Activated CD4-positive, alpha-beta T cell treated with anti-CD3 and anti-CD28 coated beads for 48 hours (primary cell): ENCODE data around the gene CADPS2.
"Not testable (repeated sequence)": the region's sequence is repeated elsewhere in the genome, so short reads cannot be mapped to it uniquely, and the experiment has no call there.

Experiments used
- DNase-seq: peaks from one replicate; pipeline ENCODE4 v3.0.0-alpha.2; 2020

The CADPS2 gene

GRCh38 chr7:122304319-122304975 is 581.8 kb downstream of the CADPS2 start, which contains the start of gene FEZF1:
Gene FEZF1, minus strand, starts transcription at chr7:122304750. Its CDS starts 313 bp downstream, at chr7:122304437.
- no peak for DNase-seq

- DNase-seq, result no peak
Measured at GRCh38 chr7:122303531-122304318, 582.5 kb downstream of the CADPS2 start.

- no peak for DNase-seq
Measured at GRCh38 chr7:122302761-122303530, 583.3 kb downstream of the CADPS2 start.

- no peak for DNase-seq
Measured at GRCh38 chr7:122301858-122302760, 584.2 kb downstream of the CADPS2 start.

GRCh38 chr7:122300956-122301833 is 585.1 kb downstream of the CADPS2 start:
- no peak for DNase-seq

- DNase-seq, result no peak
Measured at GRCh38 chr7:122300211-122300932, 585.9 kb downstream of the CADPS2 start.

GRCh38 chr7:122299624-122300210 is 586.5 kb downstream of the CADPS2 start:
- DNase-seq, result no peak

- no peak for DNase-seq
Measured at GRCh38 chr7:122298618-122299017, 587.6 kb downstream of the CADPS2 start.

- DNase-seq, result no peak
Measured at GRCh38 chr7:122298131-122298530, 588.1 kb downstream of the CADPS2 start.

GRCh38 chr7:122291189-122291588 is 595.1 kb downstream of the CADPS2 start:
- DNase-seq, result no peak

- DNase-seq, result no peak
Measured at GRCh38 chr7:122290476-122290875, 595.8 kb downstream of the CADPS2 start.

GRCh38 chr7:122289426-122289825 is 596.8 kb downstream of the CADPS2 start:
- no peak for DNase-seq

GRCh38 chr7:122284608-122285007 is 601.7 kb downstream of the CADPS2 start:
- not testable (repeated sequence) for DNase-seq

GRCh38 chr7:122273117-122273516 is 613.1 kb downstream of the CADPS2 start:
- no peak for DNase-seq

- no peak for DNase-seq
Measured at GRCh38 chr7:122269241-122269640, 617.0 kb downstream of the CADPS2 start.
